ENCODE results near the gene HECA.
"Not testable (repeated sequence)": the region's sequence is repeated elsewhere in the genome, so short reads cannot be mapped to it uniquely, and the experiment has no call there.

Gene HECA

GRCh38 chr6:139134817-139135577 lies at the start of gene HECA:
TSS of gene HECA (plus strand) at chr6:139135080. CDS start at chr6:139135397, 317 bp downstream.
- peak; percentile 90 for DNase-seq (ENCODE audit: low spot score)

DNA sequence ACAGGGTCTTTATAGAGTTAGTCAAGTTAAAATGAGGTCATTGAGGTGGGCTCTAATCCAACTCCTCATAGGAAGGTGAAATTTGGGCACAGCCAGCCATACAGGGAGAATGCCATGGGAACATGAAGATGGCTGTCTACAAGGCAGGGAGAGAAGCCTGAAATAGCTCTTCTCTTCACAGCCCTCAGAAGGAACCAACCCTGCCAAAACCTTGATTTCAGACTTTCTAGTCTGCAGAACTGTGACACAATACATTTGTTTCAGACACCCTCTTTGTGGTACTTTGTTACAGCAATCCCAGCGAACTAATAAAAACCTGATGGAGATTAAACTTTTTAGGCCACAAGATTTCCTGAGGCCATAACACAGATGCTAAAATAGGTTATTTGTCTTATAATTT lies 43.1 kb upstream of the HECA start:
- DNase-seq (ENCODE audit: low spot score): no peak

DNA sequence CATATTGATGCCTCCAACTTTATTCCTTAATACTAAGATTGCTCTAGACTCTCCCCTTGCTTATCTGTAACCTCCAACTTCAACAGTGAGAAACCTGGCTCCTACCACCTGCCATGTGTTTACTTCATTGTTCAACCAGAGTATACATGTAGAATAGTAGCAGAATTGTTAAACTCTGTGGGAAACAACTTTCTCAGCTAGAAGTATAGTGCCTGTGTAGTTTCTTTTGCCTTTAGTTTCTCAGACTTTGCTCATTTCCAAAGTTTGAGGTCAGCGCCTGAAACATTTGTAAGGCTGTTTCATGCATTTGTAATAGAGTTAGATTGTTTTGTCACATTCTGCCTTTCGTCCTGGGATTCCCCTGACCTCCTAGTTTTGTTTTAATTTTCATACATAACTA lies 34.9 kb upstream of the HECA start:
- DNase-seq (ENCODE audit: low spot score): no peak

DNA sequence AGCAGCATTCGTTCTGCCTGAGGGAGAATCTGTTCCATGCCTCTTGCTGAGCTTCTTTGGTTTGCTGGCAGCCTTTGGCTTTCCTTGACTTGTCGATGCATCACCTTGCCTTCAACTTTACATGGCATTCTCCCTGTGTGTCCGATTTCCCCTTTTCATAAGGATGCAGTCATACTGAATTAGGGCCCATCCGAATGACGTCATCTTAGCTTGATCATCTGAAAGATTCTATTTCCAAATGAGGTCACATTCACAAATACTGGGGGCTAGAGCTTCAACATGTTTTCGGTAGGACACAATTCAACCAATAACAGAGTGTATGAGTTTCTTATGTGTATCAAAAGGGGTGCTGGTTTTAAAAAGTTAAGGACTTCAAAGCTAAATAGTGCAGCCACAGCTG lies 27.8 kb upstream of the HECA start:
- DNase-seq (ENCODE audit: low spot score): no peak

DNA sequence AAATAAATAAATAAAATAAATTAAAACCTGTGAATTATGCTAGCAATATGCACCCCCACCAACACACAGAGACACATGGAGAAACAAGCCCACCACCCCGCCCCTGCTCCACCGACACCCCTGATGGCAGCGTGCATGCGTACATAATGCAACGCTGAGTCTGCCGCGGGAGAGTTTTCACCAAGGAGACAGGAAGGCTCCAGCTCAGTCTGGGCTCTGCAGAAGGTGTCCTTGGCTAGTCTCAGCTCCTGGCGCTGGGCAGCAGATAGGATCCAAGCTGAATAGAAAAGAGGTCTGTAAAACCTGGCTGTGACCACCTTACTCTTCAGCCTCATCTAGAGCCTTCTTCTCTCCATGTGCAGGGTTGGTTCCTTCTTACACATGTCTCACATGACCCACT lies 26.5 kb upstream of the HECA start:
- DNase-seq (ENCODE audit: low spot score): no peak

DNA sequence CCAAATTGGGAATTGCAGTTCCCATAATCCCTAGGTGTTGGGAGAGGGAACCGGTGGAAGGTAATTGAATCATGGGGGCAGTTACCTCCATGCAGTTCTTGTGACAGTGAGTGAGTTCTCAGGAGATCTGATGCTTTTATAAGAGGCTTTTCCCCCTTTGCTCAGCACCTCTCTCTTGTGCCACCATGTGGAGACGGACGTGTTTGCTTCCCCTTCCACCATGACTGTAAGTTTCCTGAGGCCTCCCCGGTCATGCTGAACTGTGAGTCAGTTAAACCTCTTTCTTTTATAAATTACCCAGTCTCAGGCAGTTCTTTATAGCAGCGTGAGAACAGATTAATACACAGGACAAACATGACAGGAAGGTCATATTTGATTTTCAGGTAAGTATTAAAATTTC lies 25.3 kb upstream of the HECA start:
- DNase-seq (ENCODE audit: low spot score): no peak

DNA sequence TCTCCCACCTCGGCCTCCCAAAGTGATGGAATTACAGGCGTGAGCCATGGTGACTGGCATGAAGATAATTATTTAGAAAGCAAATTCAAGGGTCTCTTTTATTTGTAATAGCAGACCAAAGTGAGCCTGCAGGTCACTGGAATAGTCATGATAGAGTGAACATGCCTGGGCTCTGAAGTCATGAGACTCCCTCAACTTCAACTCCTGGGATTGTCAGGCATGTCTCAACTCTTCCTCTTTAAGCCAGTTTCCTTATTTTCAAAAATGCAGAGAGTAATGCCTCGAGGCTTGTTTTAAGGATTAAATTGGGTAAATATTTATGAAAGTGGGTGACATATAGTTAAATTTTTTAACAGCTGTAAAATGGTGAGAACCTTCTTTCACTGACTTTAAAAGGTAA lies 22.7 kb upstream of the HECA start:
- no peak for DNase-seq (ENCODE audit: low spot score)

DNA sequence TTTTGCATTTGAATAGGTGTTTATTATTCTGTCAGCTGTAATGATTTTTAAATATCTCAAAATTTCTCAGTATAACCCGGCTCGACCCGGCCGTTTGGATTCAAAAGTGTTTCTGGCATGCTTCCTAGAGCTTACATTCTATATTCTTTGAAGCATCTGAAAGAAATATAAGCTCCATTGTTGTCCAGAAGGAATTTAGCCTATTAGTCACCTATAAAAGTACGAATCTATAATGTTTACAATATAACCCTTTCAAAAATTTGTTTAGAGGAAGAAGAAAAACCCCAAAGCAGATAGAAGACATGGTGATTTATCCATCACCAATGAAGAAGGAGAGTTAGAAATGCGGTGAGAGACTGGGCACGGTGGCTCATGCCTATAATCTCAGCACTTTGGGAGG lies 22.3 kb upstream of the HECA start:
- DNase-seq (ENCODE audit: low spot score): no peak

GRCh38 chr6:139114746-139115145 lies 20.1 kb upstream of the HECA start:
- no peak for DNase-seq (ENCODE audit: low spot score)

DNA sequence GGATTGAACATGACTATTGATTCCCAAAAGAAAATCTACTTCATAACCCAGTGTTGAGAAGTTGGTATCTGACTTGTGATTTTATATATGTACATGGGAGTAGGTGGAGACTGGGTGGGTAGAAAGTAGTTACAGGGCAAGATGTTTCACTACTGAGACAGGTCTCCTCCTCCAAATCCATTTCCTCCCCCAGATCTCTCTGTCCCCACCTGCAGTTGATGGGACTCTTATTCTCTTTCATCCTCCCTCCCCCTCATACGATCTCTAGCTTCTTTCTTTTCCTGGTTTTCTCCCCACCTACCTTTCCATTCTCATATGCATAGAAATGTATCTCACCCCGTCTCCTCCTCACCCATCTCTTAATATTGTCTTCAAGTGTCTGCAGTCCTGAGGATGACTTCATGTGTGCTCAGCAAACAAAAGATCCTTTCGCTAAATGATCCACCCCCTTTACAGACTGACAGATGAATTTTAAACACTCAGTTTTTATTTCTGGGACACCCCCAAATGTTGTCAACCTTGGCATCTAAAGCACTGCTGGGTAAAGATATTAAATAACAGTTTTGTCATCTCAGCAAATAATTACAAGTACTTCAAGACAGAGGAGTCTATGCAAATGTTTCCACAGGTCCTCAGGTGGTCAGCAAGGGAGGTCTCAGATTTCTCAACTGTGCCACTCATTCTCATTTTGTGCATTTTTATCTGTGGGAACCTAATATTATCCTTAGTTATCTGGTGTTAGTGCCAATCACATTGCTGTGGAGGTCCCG lies 18.7 kb upstream of the HECA start:
- no peak for DNase-seq (ENCODE audit: low spot score)

DNA sequence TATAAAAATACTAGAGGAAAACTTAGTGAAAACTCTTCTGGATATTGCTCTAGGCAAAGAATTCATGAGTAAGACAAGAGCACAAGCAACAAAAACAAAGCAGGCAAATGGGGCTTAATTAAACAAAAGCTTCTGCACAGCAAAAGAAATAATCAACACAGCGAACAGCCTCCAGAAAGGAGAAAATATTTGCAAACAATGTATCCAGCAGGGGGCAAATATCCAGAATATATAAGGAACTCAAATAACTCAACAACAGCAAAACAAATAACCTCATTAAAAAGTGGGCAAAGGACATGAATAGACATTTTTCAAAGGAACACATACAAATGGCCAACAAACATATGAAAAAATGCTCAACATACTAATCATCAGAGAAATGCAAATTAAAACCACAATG lies 17.1 kb upstream of the HECA start:
- DNase-seq (ENCODE audit: low spot score): no peak

DNA sequence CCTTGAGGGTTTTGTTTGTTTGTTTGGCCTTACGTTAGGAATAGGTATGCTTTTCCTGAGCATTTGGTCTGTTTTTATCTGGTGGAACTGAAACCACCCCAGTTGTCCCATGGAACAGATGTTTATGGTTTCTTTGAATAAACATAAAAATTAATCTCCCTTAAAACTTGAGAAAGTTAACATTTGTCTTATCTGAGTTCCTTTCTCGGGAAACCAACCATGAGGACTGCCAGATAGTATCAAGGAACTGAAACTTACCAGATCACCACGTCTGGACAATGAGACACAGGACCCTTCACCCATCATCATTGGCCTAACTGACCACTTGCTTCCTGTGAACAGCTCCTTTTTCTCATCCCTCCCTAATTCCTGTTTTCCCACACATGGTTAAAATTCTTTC lies 15.3 kb upstream of the HECA start:
- no peak for DNase-seq (ENCODE audit: low spot score)

GRCh38 chr6:139122823-139123222 lies 12.1 kb upstream of the HECA start:
- not testable (repeated sequence) for DNase-seq (ENCODE audit: low spot score)

- DNase-seq (ENCODE audit: low spot score): peak; percentile 9
Measured at GRCh38 chr6:139124887-139125672, 9.8 kb upstream of the HECA start.

GRCh38 chr6:139126255-139126654 lies 8.6 kb upstream of the HECA start:
- DNase-seq (ENCODE audit: low spot score): peak; percentile 36

DNA sequence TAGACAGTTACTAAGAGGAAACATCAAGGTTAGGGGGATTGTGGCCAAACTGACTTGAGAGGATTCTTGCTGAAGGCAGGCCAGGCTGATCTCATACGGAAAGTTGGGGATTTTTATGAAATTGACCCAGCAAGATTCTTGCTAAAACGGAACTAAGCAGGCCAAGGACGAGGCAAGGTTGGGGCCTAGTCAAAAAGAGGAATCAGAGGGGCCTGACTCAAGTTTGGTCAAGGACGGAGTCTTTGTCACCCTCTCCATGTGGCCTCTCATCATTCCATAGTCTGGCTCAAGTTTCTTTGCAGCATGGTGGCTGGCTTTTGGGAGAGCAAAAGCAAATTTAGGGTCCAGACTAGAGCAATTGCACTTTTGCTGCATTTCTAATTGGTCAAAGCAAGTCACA lies 7.9 kb upstream of the HECA start:
- no peak for DNase-seq (ENCODE audit: low spot score)

DNA sequence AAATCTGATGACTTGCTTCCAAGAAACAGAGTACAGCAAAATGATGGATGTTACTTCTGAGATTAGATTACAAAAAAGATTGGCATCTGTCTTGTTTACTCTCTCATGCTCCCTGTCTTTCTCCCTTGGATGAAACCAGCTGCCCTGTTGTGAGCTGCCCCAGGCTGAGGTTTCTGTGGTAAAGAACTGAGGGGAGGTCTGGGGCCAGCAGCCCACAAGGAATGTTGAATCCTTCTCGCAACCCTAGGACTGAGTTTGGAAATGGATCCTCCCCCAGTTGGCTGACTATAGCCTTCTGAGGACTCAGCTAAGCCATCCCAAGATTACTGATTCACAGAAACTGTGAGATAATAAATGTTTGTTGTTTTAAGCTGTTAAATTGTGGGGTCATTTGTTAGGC lies 5.6 kb upstream of the HECA start:
- no peak for DNase-seq (ENCODE audit: low spot score)

GRCh38 chr6:139131736-139132280 lies 3.1 kb upstream of the HECA start:
- no peak for DNase-seq (ENCODE audit: low spot score)

DNA sequence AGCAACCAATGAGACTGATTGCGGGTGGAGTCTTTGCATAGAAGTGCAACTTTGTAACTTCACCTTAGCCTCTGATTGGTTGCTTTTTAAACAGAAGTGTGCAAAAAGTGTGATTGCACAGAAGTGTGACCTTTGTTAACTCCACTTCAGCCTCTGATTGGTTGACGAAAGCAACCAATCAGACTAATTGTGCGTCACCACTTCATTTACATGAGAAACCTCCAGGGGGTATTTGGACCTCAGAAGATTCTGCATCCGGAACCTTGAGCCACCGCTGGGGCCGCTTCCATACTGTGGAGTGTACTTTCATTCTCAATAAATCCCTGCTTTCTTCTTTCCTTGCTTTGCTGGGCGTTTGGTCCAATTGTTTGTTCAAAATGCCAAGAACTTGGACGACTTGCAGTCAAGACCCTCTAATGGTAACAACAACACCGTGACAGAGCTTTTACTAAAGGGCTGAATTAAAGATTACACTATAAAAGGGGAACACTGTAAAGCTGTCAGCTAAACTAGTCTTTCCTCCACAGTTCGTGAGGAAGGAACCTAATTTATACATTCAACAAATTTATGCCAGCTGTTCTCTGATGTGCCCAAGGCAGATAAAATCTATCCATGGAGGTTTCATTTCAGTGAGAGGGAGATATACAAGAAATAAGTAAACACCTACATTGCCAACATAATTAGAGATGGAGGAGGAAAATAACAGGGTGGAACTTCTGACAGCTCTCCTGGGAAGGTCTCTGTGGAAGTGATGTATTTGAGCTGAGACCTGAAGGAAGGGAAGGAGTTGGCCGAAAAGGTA lies 1.4 kb upstream of the HECA start:
- no peak for DNase-seq (ENCODE audit: low spot score)

GRCh38 chr6:139134064-139134395 lies 850 bp upstream of the HECA start:
- no peak for DNase-seq (ENCODE audit: low spot score)

DNA sequence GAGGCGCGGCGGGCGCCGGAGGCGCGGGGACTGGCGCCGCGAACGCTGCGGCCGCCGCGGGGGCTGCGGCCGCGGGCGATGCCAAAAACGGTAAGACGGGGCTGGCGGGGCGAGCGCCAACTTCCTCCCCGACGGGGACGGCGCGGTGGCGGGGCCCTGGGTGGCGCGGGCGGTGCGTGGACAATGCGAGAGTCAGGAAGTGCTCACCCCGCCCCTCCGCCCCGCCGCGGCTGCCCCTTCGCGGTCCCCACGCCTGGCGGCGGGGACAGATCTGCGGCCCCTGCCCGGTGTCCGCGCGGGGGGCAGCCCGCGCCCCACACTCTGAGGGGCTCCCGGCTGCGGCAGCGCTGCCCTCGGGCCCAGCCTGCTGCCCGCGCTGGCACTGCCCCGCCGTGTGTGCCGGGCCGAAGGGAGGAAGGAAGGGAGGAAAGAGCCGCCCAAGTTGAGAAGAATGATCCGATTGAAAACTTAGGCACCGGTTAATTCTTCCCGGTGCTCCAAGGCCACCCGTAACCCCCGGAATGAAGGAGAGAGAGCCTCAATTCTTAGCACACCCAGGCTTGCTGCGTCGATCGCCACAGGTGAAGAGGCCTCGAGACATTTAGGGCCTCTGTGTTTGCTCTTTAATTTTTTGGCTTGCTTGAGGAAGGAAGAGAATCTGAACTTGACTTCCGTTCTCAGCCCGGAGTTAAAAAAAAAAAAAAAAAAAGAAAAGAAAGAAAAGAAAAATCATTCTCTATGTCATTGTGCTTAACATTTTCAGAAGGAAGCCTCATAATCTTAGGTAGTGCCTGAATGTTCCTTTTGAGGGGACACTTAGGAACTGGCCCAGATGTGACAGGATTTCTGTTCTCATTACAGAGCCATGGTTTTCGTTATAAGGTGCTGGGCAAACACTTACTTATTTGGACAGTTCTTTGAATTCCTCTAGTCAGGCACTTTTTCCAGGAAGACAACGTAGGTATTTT lies 982 bp downstream of the HECA start:
- DNase-seq (ENCODE audit: low spot score): peak; percentile 32
